K562 (cell line): Measurements from ENCODE around the gene CERS6. TPM values are rescaled to one million over a fixed set of nuclear protein-coding genes. Genes with fewer than 3 reads are reported as not detected.

Source experiments
- ATAC-seq: fragments of 200-7000 bp; cut with Tn5 transposase; 3 replicates; pipeline ENCODE4 v1.9.1; 2020; ENCODE audit warnings: moderate library complexity
- BruUV-seq: library from RNA; stranded (reverse); fragments of 400-500 nt; replicated peaks from 2 replicates; lab custom pipeline; 2021; lab: Mats Ljungman, UMichigan
- CTCF ChIA-PET: fragments of 300-600 bp; formaldehyde crosslinking; extraction: SDS; loops from one replicate; lab custom pipeline; 2021; ENCODE audit warnings: low intra/inter-chr PET ratio; lab: Yijun Ruan, JAX
- POLR2A ChIA-PET: fragments of 300-600, 350-650 bp; sonication (Branson Sonifier 250); formaldehyde crosslinking; extraction: SDS; loops from one replicate; lab custom pipeline; 2021; ENCODE audit warnings: antibody characterized with exemption, inconsistent platforms; lab: Yijun Ruan, JAX
- DNase-seq, 4 experiments: peaks; one replicate each; pipeline versions ENCODE4 v3.0.0 to v3.0.0-alpha.2; 2011 to 2018; ENCODE audit warnings: low spot score in 3 of 4, mixed read lengths in 3 of 4; ENCODE audit errors: extremely low read depth in 1 of 4
- FAIRE-seq: peaks from 2 replicates; lab custom pipeline; 2011; peaks lifted over from hg19 to GRCh38; lab: Jason Lieb, UNC
- H2AFZ ChIP-seq: 2 replicates; pipeline ENCODE4 v1.6.0; 2011; ENCODE audit warnings: low read depth, low read length, control low read depth, inconsistent platforms
- H3K27ac ChIP-seq: fragments of 200-600 bp; 3 replicates; pipeline ENCODE4 v1.8.0; 2011; ENCODE audit warnings: low read depth, mild to moderate bottlenecking, control low read depth, inconsistent platforms, low read length, moderate library complexity, mixed read lengths; ENCODE audit errors: extremely low read depth
- H3K27me3 ChIP-seq, 2 experiments: fragments of 300-600 bp in 1 of 2; 2 replicates in 1 of 2; 3 replicates in 1 of 2; pipeline versions ENCODE4 v1.6.0 to v1.8.0; 2011; ENCODE audit warnings: inconsistent platforms in 2 of 2, low read length in 2 of 2, mild to moderate bottlenecking in 1 of 2, mixed read lengths in 1 of 2, moderate library complexity in 1 of 2; ENCODE audit not compliant: control insufficient read depth in 2 of 2, insufficient read depth in 2 of 2
- H3K36me3 ChIP-seq: fragments of 300-600 bp; 3 replicates; pipeline ENCODE4 v1.8.0; 2011; ENCODE audit warnings: mild to moderate bottlenecking, low read length, inconsistent platforms; ENCODE audit not compliant: control insufficient read depth, insufficient read depth
- H3K4me1 ChIP-seq, 2 experiments: fragments of 200-600 bp in 1 of 2; replicated peaks in 1 of 2; 2 replicates in 1 of 2; 3 replicates in 1 of 2; pipeline versions ENCODE4 v1.5.1 to v1.8.0; 2011; ENCODE audit warnings: inconsistent platforms in 2 of 2, low read length in 2 of 2, mild to moderate bottlenecking in 1 of 2, mixed read lengths in 1 of 2, moderate library complexity in 1 of 2; ENCODE audit not compliant: control insufficient read depth in 2 of 2, insufficient read depth in 2 of 2
- H3K4me2 ChIP-seq: 2 replicates; pipeline ENCODE4 v1.6.1; 2011; ENCODE audit warnings: low read length, control low read depth, inconsistent platforms, mixed read lengths; ENCODE audit not compliant: insufficient read depth
- H3K4me3 ChIP-seq: fragments of 200-600 bp; sonication (generic), shearing (Covaris generic); 2 replicates; pipeline ENCODE4 v1.5.1; 2016; ENCODE audit warnings: control low read depth, inconsistent platforms
- H3K79me2 ChIP-seq: fragments of 200-600 bp; 3 replicates; pipeline ENCODE4 v1.8.0; 2011; ENCODE audit warnings: low read length, inconsistent platforms; ENCODE audit not compliant: control insufficient read depth, insufficient read depth
- H3K9ac ChIP-seq, 2 experiments: 2 replicates each; pipeline versions ENCODE4 v1.6.0 to v1.6.1; 2011; ENCODE audit warnings: low read depth in 2 of 2, low read length in 2 of 2, control low read depth in 1 of 2, inconsistent platforms in 1 of 2, mild to moderate bottlenecking in 1 of 2, mixed read lengths in 1 of 2; ENCODE audit not compliant: insufficient read depth in 1 of 2
- H3K9me1 ChIP-seq: one replicate; pipeline ENCODE4 v1.6.0; 2011; ENCODE audit warnings: inconsistent platforms, mild to moderate bottlenecking, low read length, moderate library complexity; ENCODE audit not compliant: control insufficient read depth, insufficient read depth
- H3K9me3 ChIP-seq: replicated peaks from 2 replicates; pipeline ENCODE4 v1.5.1; 2011; ENCODE audit warnings: low read depth, low read length, inconsistent platforms; ENCODE audit not compliant: control insufficient read depth, insufficient read depth
- H4K20me1 ChIP-seq: replicated peaks from 2 replicates; pipeline ENCODE4 v1.6.1; 2011; ENCODE audit warnings: low read length, inconsistent platforms, mixed read lengths; ENCODE audit not compliant: control insufficient read depth, insufficient read depth
- CEBPB ChIP-seq: fragments of 450-650 bp; IDR thresholded peaks from 2 replicates; pipeline ENCODE4 v1.6.1; 2016; ENCODE audit warnings: missing genetic modification characterization, missing compliant biosample characterization
- WGBS: fragments of 100-300 bp; shearing (Covaris generic); methylation state at CpG from one replicate; pipeline ENCODE4 v1.1.6; 2016; ENCODE audit warnings: low coverage, mixed read lengths; ENCODE audit not compliant: insufficient coverage; ENCODE audit errors: missing lambda C conversion rate; 5-methylcytosine and 5-hydroxymethylcytosine counted together
- in situ Hi-C: fragments of 300-500 bp; cut with MboI; formaldehyde crosslinking; loops from 4 replicates; pipeline ENCODE4 v1.15.0; 2018; ENCODE audit warnings: inconsistent platforms, mixed read lengths
- intact Hi-C: fragments of 100-400 bp; cut with micrococcal nuclease; formaldehyde crosslinking; loops from 2 replicates; pipeline ENCODE4 v1.14.2; 2022
- polyA plus RNA-seq, 8 experiments: library from polyadenylated mRNA; depleted of rRNA in 4 of 8; stranded (reverse) in 5 of 8; unstranded in 3 of 8; fragments of >200 nt; fragmentation: Nextera tagmentation in 2 of 8; fragmentation: Illumina TruSeq in 1 of 8; extraction: Ambion mirVana in 2 of 8; extraction: Trizol in 1 of 8; gene quantifications; 2 replicates each; pipeline versions ENCODE4 v1.2.1 to v1.2.3, GENCODE V29; 2011 to 2014; ENCODE audit warnings: inconsistent platforms in 1 of 8, missing spikeins in 1 of 8
- total RNA-seq, 7 experiments: library from RNA; depleted of rRNA in 6 of 7; stranded (reverse); fragments of >200 nt in 6 of 7; fragmentation: Illumina TruSeq in 2 of 7; extraction: Trizol in 2 of 7; gene quantifications; 2 replicates each; pipeline versions ENCODE4 v1.2.1 to v1.2.3, GENCODE V29; 2011 to 2021; ENCODE audit warnings: low replicate concordance in 1 of 7
- TF ChIP-seq, protein P1 (sequence below): fragments of 250-450 bp; sonication (Bioruptor Pico); IDR thresholded peaks from 2 replicates; pipeline ENCODE4 v1.4.0; 2020; ENCODE audit warnings: mild to moderate bottlenecking, moderate library complexity
- TF ChIP-seq, protein P2 (sequence below): fragments of 250-450 bp; sonication (Bioruptor Pico); IDR thresholded peaks from 2 replicates; pipeline ENCODE4 v1.9.0; 2021; ENCODE audit warnings: mild to moderate bottlenecking
- TF ChIP-seq, protein P3 (sequence below): sonication (generic); formaldehyde crosslinking; IDR thresholded peaks from 2 replicates; pipeline ENCODE4 v1.8.0; 2022; ENCODE audit warnings: mild to moderate bottlenecking, low read depth, missing genetic modification reagents

The CERS6 gene
- total and polyA plus RNA-seq, 9 of the 15 experiments (the other 6 are each of a cell fraction or from before 2014, with no cell fraction given), result 1.6 to 13.6 (median 11.4) TPM

DNA sequence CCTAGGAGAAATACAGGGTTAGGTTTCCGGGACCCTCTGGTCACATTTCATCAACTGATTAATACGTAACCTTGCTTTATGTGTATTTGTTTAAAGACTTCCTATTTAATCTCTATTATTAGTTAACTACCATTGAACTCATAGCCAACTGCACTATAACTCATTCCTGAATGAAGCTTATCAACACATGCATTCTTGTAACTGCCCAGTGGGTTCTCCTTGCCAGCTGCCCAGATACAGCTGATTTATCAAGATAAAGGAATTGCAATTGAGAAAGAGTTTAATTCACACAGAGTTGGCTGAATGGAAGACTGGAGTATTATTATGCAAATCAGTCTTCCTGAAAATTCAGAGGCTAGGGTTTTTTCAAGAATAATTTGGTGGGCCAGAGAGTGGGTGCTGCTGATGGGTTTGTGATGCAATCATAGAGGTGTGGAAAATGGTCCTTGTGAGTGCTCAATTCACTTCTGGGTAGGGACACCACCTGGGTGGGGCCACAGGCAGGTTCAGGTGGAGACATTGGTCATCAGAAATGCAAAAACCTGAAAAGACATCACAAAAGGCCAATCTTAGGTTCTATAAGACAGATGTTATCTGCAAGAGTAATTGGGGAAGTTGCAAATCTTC lies 325.2 kb downstream of the CERS6 start (continued):
- TF ChIP-seq, protein P1, sequence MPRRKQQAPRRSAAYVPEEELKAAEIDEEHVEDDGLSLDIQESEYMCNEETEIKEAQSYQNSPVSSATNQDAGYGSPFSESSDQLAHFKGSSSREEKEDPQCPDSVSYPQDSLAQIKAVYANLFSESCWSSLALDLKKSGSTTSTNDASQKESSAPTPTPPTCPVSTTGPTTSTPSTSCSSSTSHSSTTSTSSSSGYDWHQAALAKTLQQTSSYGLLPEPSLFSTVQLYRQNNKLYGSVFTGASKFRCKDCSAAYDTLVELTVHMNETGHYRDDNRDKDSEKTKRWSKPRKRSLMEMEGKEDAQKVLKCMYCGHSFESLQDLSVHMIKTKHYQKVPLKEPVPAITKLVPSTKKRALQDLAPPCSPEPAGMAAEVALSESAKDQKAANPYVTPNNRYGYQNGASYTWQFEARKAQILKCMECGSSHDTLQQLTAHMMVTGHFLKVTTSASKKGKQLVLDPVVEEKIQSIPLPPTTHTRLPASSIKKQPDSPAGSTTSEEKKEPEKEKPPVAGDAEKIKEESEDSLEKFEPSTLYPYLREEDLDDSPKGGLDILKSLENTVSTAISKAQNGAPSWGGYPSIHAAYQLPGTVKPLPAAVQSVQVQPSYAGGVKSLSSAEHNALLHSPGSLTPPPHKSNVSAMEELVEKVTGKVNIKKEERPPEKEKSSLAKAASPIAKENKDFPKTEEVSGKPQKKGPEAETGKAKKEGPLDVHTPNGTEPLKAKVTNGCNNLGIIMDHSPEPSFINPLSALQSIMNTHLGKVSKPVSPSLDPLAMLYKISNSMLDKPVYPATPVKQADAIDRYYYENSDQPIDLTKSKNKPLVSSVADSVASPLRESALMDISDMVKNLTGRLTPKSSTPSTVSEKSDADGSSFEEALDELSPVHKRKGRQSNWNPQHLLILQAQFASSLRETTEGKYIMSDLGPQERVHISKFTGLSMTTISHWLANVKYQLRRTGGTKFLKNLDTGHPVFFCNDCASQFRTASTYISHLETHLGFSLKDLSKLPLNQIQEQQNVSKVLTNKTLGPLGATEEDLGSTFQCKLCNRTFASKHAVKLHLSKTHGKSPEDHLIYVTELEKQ (CRISPR knock-in tag), result no peak
- TF ChIP-seq, protein P2, sequence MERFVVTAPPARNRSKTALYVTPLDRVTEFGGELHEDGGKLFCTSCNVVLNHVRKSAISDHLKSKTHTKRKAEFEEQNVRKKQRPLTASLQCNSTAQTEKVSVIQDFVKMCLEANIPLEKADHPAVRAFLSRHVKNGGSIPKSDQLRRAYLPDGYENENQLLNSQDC (CRISPR knock-in tag), result no peak
- TF ChIP-seq CEBPB (tag), result peak; percentile 66
- TF ChIP-seq, all 486 proteins: peak for 5

DNA sequence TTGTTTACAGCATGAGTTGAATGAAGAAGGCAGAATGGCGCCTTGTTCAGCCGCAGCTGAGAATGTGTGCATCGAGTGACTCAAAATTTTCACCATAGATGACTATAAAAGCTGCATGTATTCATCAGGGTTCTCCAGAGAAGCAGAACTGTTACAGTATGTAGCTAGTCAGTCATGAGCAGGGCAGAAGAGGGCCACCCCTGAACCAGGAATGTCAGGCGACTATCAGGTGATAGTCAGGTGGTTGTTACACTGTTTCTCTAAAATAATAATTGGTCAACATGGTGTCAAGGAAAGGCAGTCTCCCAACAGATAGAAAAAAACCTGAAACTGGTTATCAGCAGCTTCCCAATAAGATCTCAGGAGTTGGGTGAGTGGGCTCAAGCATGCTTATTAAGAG lies 326.2 kb downstream of the CERS6 start:
- H3K9me3 ChIP-seq, result peaks cover 4% of the 10 kb centered on the region
- H3K9ac ChIP-seq, result no peak overlapping the region
- H2AFZ ChIP-seq, result no peak overlapping the region
- H3K27ac ChIP-seq, result no peak overlapping the region
- BruUV-seq, result no TSS peak
- FAIRE-seq (no peak), ATAC-seq (no peak)
- no peaks in the 10 kb centered on the region for H3K36me3 ChIP-seq
- no peaks in the 10 kb centered on the region for H3K9me1 ChIP-seq
- in situ Hi-C loops, result no loop called here
- H3K4me3 ChIP-seq, result no peak overlapping the region
- intact Hi-C loops, result no loop called here
- H3K4me2 ChIP-seq, result no peak overlapping the region
- no peaks in the 10 kb centered on the region for H3K79me2 ChIP-seq
- POLR2A ChIA-PET, result interaction anchor here (3.5 kb wide), 1 partner anchor 14 kb away, joined by 17 read pairs; no protein-coding TSS in a partner anchor
- TF ChIP-seq, protein P3, sequence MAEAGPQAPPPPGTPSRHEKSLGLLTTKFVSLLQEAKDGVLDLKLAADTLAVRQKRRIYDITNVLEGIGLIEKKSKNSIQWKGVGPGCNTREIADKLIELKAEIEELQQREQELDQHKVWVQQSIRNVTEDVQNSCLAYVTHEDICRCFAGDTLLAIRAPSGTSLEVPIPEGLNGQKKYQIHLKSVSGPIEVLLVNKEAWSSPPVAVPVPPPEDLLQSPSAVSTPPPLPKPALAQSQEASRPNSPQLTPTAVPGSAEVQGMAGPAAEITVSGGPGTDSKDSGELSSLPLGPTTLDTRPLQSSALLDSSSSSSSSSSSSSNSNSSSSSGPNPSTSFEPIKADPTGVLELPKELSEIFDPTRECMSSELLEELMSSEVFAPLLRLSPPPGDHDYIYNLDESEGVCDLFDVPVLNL (CRISPR knock-in tag), result no peak
- TF ChIP-seq, all 486 proteins: peak for 0
- H3K27me3 ChIP-seq, result no peaks in the 10 kb centered on the region
- peaks cover 0 to 14% of the 10 kb centered on the region in 2 experiments; a peak in 2 of 5 replicates for H3K4me1 ChIP-seq
- CTCF ChIA-PET, result no interaction called here
- no peaks in the 10 kb centered on the region for H4K20me1 ChIP-seq
- 77% methylated on average over 4 of the region's 4 CpGs for WGBS
- DNase-seq, result no peak
